CD4-positive, alpha-beta T cell treated with Interleukin-15 for 4 hours (primary cell): Measurements from ENCODE around the gene LIG3.
"Not testable (repeated sequence)": the region's sequence is repeated elsewhere in the genome, so short reads cannot be mapped to it uniquely, and the experiment has no call there.

ENCODE experiments used
- DNase-seq: peaks from one replicate; pipeline ENCODE4 v3.0.0-alpha.2; 2020; ENCODE audit warnings: low spot score

Gene LIG3

GRCh38 chr17:34980353-34980680 lies at the start of gene LIG3:
LIG3 (plus strand) TSS chr17:34980512; CDS start chr17:34983006, 2,494 bp downstream.
- DNase-seq, result peak; percentile 93

- not testable (repeated sequence) for DNase-seq
Observed at GRCh38 chr17:34950780-34951179, 29.5 kb upstream of the LIG3 start.

- DNase-seq, result no peak
Observed at GRCh38 chr17:34958438-34958837, 21.9 kb upstream of the LIG3 start.

GRCh38 chr17:34961093-34961911 lies 19.0 kb upstream of the LIG3 start, which contains the start of the genes CCT6B and ZNF830:
CCT6B (minus strand) TSS chr17:34961460; CDS start chr17:34961393, 67 bp downstream.
ZNF830 (plus strand) TSS chr17:34961540; CDS start chr17:34961567, 27 bp downstream.
- peak; percentile 90 for DNase-seq

- DNase-seq, result no peak
Observed at GRCh38 chr17:34974179-34974578, 6.1 kb upstream of the LIG3 start.

- DNase-seq, result no peak
Observed at GRCh38 chr17:34974794-34975785, 5.2 kb upstream of the LIG3 start.

- no peak for DNase-seq
Observed at GRCh38 chr17:34979153-34979552, 1.2 kb upstream of the LIG3 start.

GRCh38 chr17:34979650-34980352 lies 511 bp upstream of the LIG3 start:
- no peak for DNase-seq

- peak; percentile 74 for DNase-seq
Observed at GRCh38 chr17:34980681-34981537, 597 bp downstream of the LIG3 start.

- no peak for DNase-seq
Observed at GRCh38 chr17:34981538-34982241, 1.4 kb downstream of the LIG3 start.

GRCh38 chr17:34987232-34987631 lies 6.9 kb downstream of the LIG3 start:
- DNase-seq, result no peak

- DNase-seq, result no peak
Observed at GRCh38 chr17:34988644-34989043, 8.3 kb downstream of the LIG3 start.

GRCh38 chr17:34989473-34989872 lies 9.2 kb downstream of the LIG3 start:
- DNase-seq, result no peak

- DNase-seq, result no peak
Observed at GRCh38 chr17:34990921-34991365, 10.6 kb downstream of the LIG3 start.

GRCh38 chr17:34991606-34992005 lies 11.3 kb downstream of the LIG3 start:
- DNase-seq, result no peak

- no peak for DNase-seq
Observed at GRCh38 chr17:34993031-34993430, 12.7 kb downstream of the LIG3 start.

- DNase-seq, result no peak
Observed at GRCh38 chr17:34996422-34997285, 16.3 kb downstream of the LIG3 start.

- no peak for DNase-seq
Observed at GRCh38 chr17:34997355-34997862, 17.1 kb downstream of the LIG3 start.

GRCh38 chr17:34998205-34998604 lies 17.9 kb downstream of the LIG3 start:
- peak; percentile 84 for DNase-seq
